Endothelial cell of umbilical vein (primary cell): ENCODE measurements around the gene QPCT.

ENCODE experiments used
- CTCF ChIP-seq, 2 donors: IDR thresholded peaks; 1 replicate in 1 of 2; 2 replicates in 1 of 2; pipeline ENCODE4 v1.5.1; 2011; ENCODE audit warnings: low read length in 2 of 2, mild to moderate bottlenecking in 2 of 2, moderate library complexity in 2 of 2, control low read depth in 1 of 2, inconsistent platforms in 1 of 2, low read depth in 1 of 2; ENCODE audit not compliant: insufficient read depth in 1 of 2; ENCODE audit errors: extremely low read depth in 1 of 2
- EZH2 ChIP-seq: IDR thresholded peaks from 2 replicates; pipeline ENCODE4 v1.6.1; 2012; ENCODE audit warnings: borderline replicate concordance, low read depth, mild to moderate bottlenecking, moderate library complexity, low read length, inconsistent platforms; ENCODE audit not compliant: severe bottlenecking
- GATA2 ChIP-seq: IDR thresholded peaks from 2 replicates; pipeline ENCODE4 v1.7.0; 2011; ENCODE audit warnings: low read depth, mild to moderate bottlenecking, moderate library complexity, mixed read lengths, low read length; ENCODE audit not compliant: insufficient read length, insufficient read depth
- JUN ChIP-seq: IDR thresholded peaks from 2 replicates; pipeline ENCODE4 v1.6.1; 2011; ENCODE audit warnings: borderline replicate concordance, low read depth; ENCODE audit not compliant: insufficient read length, insufficient read depth
- MAX ChIP-seq: IDR thresholded peaks from 2 replicates; pipeline ENCODE4 v1.6.1; 2011; ENCODE audit not compliant: insufficient read depth, insufficient read length
- MYC ChIP-seq: IDR thresholded peaks from one replicate; pipeline ENCODE4 v1.6.1; 2011; ENCODE audit warnings: mild to moderate bottlenecking, low read depth, low read length
- POLR2A ChIP-seq: IDR thresholded peaks from 2 replicates; pipeline ENCODE4 v1.6.1; 2012; ENCODE audit warnings: low read depth, mild to moderate bottlenecking, control low read depth, low read length
- POLR2AphosphoS5 ChIP-seq: IDR thresholded peaks from 2 replicates; pipeline ENCODE4 v1.6.1; 2012; ENCODE audit warnings: low read depth, mild to moderate bottlenecking, control low read depth, low read length, moderate library complexity; ENCODE audit not compliant: insufficient read depth

GRCh38 chr2:37376421-37377186 lies 32.2 kb downstream of the QPCT start:
- TF ChIP-seq CTCF (IDR thresholded peaks at IDR 0.05; ENCODE audit: extremely low read depth in 1 of 2, insufficient read depth in 1 of 2, low read depth in 1 of 2, low read length in 2 of 2) (no peak), POLR2A (no peak), JUN (no peak), EZH2 (no peak), GATA2 (no peak), POLR2AphosphoS5 (no peak), MAX (no peak), MYC (no peak)
